HCEC 1CT (cell line): ENCODE data around the gene NCAPG2.
"Not testable (repeated sequence)": the region's sequence is repeated elsewhere in the genome, so short reads cannot be mapped to it uniquely, and the experiment has no call there.

ENCODE experiments used
- DNase-seq: peaks from one replicate; pipeline ENCODE4 v3.0.0-alpha.2; 2017

NCAPG2 gene

GRCh38 chr7:158706273-158706704, 1.7 kb upstream of the NCAPG2 start:
- DNase-seq = no peak

GRCh38 chr7:158705234-158705850, 738 bp upstream of the NCAPG2 start:
- DNase-seq = no peak

- DNase-seq = not testable (repeated sequence)
Observed at GRCh38 chr7:158703679-158704523, 703 bp downstream of the NCAPG2 start.

GRCh38 chr7:158702944-158703343, 1.7 kb downstream of the NCAPG2 start:
- no peak for DNase-seq

GRCh38 chr7:158702196-158702595, 2.4 kb downstream of the NCAPG2 start:
- no peak for DNase-seq

GRCh38 chr7:158700008-158700407, 4.6 kb downstream of the NCAPG2 start:
- DNase-seq = no peak

- DNase-seq = no peak
Observed at GRCh38 chr7:158699341-158699740, 5.3 kb downstream of the NCAPG2 start.

GRCh38 chr7:158698657-158699195, 5.9 kb downstream of the NCAPG2 start:
- no peak for DNase-seq

GRCh38 chr7:158697597-158697996, 7.0 kb downstream of the NCAPG2 start:
- not testable (repeated sequence) for DNase-seq

GRCh38 chr7:158695726-158696452, 8.7 kb downstream of the NCAPG2 start:
- peak; percentile 75 for DNase-seq

GRCh38 chr7:158695056-158695455, 9.5 kb downstream of the NCAPG2 start:
- no peak for DNase-seq

- no peak for DNase-seq
Observed at GRCh38 chr7:158694650-158695049, 10.0 kb downstream of the NCAPG2 start.

- no peak for DNase-seq
Observed at GRCh38 chr7:158689488-158689887, 15.1 kb downstream of the NCAPG2 start.

GRCh38 chr7:158687406-158687805, 17.2 kb downstream of the NCAPG2 start:
- no peak for DNase-seq

- DNase-seq = peak; percentile 72
Observed at GRCh38 chr7:158685693-158686092, 18.9 kb downstream of the NCAPG2 start.

GRCh38 chr7:158684329-158684728, 20.3 kb downstream of the NCAPG2 start:
- peak; percentile 73 for DNase-seq

- DNase-seq = peak; percentile 43
Observed at GRCh38 chr7:158683541-158683940, 21.1 kb downstream of the NCAPG2 start.

GRCh38 chr7:158682456-158682855, 22.1 kb downstream of the NCAPG2 start:
- DNase-seq = no peak

GRCh38 chr7:158680754-158681153, 23.9 kb downstream of the NCAPG2 start:
- no peak for DNase-seq

GRCh38 chr7:158676906-158677305, 27.7 kb downstream of the NCAPG2 start:
- peak; percentile 32 for DNase-seq

- peak; percentile 63 for DNase-seq
Observed at GRCh38 chr7:158676171-158676840, 28.3 kb downstream of the NCAPG2 start.

- peak; percentile 60 for DNase-seq
Observed at GRCh38 chr7:158672975-158673374, 31.6 kb downstream of the NCAPG2 start.

- not testable (repeated sequence) for DNase-seq
Observed at GRCh38 chr7:158668086-158668485, 36.5 kb downstream of the NCAPG2 start.
